Kidney epithelial cell (primary cell): ENCODE data around the gene ZNF521. TPM values are rescaled to one million over a fixed set of nuclear protein-coding genes. Genes with fewer than 3 reads are reported as not detected.

Source experiments
- DNase-seq: peaks from one replicate; pipeline ENCODE4 v3.0.0-alpha.2; 2010; ENCODE audit warnings: low read depth
- H3K27me3 ChIP-seq: 2 replicates; pipeline ENCODE4 v1.6.0; 2011; ENCODE audit warnings: low read length; ENCODE audit not compliant: control insufficient read depth, insufficient read depth
- H3K36me3 ChIP-seq: 2 replicates; pipeline ENCODE4 v1.5.1; 2011; ENCODE audit warnings: low read length; ENCODE audit not compliant: control insufficient read depth, insufficient read depth
- H3K4me3 ChIP-seq: 2 replicates; pipeline ENCODE4 v1.5.1; 2011; ENCODE audit warnings: low read depth, mild to moderate bottlenecking, control low read depth, low read length
- CTCF ChIP-seq: IDR thresholded peaks from 2 replicates; pipeline ENCODE4 v1.5.1; 2011; ENCODE audit warnings: mild to moderate bottlenecking, moderate library complexity, low read length, control low read depth, inconsistent platforms; ENCODE audit not compliant: insufficient read depth, poor library complexity, severe bottlenecking
- total RNA-seq: library from RNA; depleted of rRNA; stranded (reverse); fragments of >200 nt; gene quantifications from 2 replicates; pipeline ENCODE4 v1.2.3, GENCODE V29; 2015

The ZNF521 gene
- total RNA-seq, 1 donor from 2014 or later: 6.0 TPM

GRCh38 chr18:25053466-25053865, 298.5 kb downstream of the ZNF521 start:
- TF ChIP-seq CTCF: no peak
- DNase-seq: no peak
- no peak overlapping the region for H3K4me3 ChIP-seq
- no peaks in the 10 kb centered on the region for H3K27me3 ChIP-seq
- H3K36me3 ChIP-seq: no peaks in the 10 kb centered on the region

DNA sequence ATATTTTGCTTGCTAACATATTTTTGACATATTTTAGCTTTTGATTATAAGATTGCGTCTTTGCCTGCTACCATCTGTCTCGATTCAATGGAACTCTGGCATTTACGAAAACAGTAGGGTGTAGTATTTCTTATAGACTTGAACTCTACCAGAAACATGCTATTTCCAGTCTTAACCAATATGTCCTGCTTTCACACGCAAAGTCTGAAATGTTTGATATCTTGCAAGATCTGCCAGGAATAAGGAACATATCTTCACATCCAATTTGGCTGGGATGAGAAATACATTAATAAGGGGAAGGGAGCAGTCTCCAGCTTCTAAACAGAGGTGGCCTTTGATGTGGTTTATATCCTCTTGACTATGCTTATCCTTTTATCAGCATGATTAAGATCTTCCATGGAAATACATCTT, 299.4 kb downstream of the ZNF521 start:
- H3K4me3 ChIP-seq: no peak overlapping the region
- no peak for TF ChIP-seq CTCF
- no peaks in the 10 kb centered on the region for H3K27me3 ChIP-seq
- DNase-seq: no peak
- no peaks in the 10 kb centered on the region for H3K36me3 ChIP-seq

GRCh38 chr18:25050605-25051004, 301.4 kb downstream of the ZNF521 start:
- no peak for DNase-seq
- no peaks in the 10 kb centered on the region for H3K36me3 ChIP-seq
- no peak overlapping the region for H3K4me3 ChIP-seq
- H3K27me3 ChIP-seq: no peaks in the 10 kb centered on the region
- TF ChIP-seq CTCF: no peak

- H3K27me3 ChIP-seq: no peaks in the 10 kb centered on the region
- no peaks in the 10 kb centered on the region for H3K36me3 ChIP-seq
- TF ChIP-seq CTCF: no peak
- no peak for DNase-seq
- H3K4me3 ChIP-seq: no peak overlapping the region
Observed at GRCh38 chr18:25047983-25048382, 304.0 kb downstream of the ZNF521 start.

- no peak for DNase-seq
- no peak for TF ChIP-seq CTCF
- H3K36me3 ChIP-seq: no peaks in the 10 kb centered on the region
- H3K4me3 ChIP-seq: no peak overlapping the region
- H3K27me3 ChIP-seq: no peaks in the 10 kb centered on the region
Observed at GRCh38 chr18:25047421-25047820, 304.5 kb downstream of the ZNF521 start.

DNA sequence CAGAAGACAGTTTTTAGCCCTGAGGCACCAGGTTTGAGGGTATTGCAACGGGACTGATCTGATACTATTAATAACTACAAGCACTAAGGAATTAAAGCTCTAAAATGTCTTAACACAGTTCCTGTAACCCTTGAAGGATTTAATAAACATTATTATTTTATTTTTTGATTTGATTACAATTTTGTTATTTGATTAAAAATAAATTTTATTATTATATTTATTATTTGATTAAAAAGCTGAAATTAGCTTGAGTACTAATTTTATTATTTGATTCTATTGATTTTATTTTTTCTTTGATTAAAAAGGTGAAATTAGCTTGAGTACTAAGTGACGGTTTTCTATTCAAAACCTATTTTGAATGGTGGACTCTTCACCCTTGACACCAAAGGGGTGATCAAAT, 307.3 kb downstream of the ZNF521 start:
- Histone ChIP-seq H3K36me3 (no peaks in the 10 kb centered on the region), H3K27me3 (no peaks in the 10 kb centered on the region), H3K4me3 (no peak overlapping the region)
- TF ChIP-seq CTCF: no peak
- no peak for DNase-seq
